NCI-H69 (cell line): ENCODE measurements around the gene SINHCAF.
"Not testable (repeated sequence)": the region's sequence is repeated elsewhere in the genome, so short reads cannot be mapped to it uniquely, and the experiment has no call there.

Experiments
- DNase-seq: peaks from one replicate; lab custom pipeline; 2025; lab: John Stamatoyannopoulos, UW

Gene SINHCAF

DNA sequence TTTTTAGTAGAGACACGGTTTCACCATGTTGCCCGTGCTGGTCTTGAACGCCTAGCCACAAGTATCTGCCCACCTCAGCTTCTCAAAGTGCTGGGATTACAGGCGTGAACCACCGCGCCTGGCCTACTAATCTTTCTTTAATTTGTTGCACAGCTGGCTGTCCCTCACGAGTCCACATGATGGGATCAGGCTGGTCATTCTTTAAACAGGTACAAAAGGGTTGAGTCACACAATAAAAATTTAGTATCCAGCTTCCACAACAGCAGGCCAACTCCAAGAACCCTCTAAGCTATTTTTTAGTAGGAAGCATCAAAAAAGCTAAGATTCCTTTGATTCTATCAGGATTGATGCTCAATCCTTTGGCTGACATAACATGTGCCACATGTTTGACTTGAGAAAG is 17.8 kb downstream of the SINHCAF start:
- DNase-seq: no peak

DNA sequence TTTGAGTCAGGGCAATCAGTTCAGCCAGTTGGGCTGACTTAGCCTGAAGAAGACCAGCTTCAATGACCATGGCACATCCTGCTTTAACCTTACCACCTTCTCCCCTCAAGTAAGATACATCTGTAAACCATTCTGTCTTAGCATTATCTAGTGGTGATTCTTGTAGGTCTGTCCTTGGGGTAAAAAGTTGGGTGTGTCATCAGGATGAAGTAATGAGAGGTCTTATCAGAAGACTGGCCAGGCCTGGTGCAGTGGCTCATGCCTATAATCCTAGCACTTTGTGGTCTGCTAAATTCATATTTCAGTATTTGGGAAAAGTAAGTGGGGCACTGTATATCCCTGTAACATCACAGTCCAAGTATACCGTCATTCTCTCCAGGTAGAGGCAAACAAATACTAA is 19.1 kb downstream of the SINHCAF start:
- no peak for DNase-seq

DNA sequence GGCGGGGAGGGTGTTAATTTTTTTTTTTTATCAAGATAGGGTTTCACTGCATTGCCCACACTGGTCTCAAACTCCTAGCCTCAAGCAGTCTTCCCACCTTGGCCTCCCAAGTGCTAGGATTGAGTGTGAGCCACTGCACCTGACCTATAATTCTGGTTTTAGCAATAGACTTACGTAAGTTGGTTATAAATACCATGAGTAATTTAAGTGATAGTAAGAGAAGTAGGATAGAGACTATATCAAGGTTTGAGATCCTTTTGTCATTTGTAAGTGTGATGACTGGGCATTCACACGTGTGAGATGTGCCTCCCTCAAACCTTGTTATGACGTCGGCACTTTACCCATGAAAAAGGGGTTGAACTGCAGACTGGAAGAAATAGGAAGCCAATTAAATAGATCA is 22.5 kb downstream of the SINHCAF start:
- no peak for DNase-seq

DNA sequence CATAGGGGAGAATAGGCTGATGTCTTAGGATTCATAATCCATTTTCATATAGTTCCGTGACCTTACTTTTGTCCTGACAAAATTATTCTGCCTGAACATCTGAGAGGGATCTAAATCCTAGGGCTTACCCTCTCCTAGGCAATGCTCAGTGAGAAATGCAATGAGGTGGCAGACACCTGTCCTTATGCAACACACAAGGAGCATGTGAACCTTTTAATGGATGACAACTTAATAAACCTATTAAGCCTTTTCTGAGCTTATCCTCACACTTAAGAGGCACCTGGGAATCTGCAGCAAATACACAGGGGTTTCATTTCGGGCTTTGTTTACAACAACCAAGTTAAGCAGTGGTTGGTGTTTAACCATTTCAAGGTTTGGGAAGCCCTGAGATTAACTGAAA is 24.6 kb downstream of the SINHCAF start:
- DNase-seq: no peak

DNA sequence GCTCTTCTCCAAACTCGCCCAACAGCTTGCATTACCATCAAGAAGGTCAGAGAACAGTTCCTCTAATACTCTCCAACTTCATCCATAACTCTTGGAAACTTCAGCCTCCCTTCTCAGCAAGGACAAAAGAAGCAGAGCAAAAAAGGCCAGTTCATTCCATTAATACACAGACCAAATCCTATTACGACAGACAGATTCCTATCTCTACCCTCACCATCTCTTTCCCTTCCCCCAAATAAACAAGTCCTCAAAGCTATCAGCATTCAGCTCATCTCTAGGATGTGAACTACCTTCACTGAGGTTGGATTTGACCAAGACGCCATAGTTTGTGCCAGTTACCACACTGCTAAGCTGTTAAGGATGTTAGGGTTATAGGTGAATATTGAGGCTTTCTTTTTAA is 25.2 kb downstream of the SINHCAF start:
- DNase-seq: no peak

DNA sequence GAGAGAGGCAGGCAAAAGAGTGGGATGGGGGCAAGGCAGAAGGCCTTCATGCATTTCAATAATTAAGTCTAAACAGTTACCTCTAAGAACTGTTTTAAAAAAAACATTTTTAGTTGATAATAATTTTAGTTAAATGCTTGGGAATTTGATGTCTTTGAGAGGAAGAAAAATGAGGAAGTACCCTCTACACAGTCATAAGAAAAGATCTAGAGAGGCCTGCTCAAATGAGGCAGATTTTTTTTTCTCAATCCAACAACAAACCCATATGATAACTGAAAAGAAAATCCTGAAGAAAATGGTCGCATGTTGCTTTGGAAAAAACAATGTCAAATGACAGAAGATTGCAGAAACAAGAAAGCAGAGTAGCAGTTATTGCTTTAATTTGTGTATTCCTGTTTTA is 25.6 kb downstream of the SINHCAF start:
- no peak for DNase-seq

DNA sequence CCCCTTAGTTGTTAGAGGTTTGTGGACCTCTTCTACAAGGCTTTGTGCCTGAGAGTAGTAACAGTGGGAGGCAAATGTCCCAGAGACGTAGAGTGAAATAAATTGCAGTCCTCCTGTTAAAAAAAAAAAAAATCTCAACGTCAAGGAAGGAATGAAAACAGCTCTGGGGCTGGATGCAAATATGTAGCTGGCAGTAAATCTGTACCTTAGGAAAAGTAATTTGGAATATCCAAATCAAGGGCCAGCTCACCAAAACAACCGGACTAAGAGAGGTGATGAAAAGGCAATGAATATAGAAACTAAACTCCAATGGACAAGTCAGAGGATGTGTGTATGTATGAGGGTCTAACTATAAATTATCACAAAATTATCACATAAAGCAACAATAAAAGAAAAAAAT is 27.0 kb downstream of the SINHCAF start:
- DNase-seq: no peak

DNA sequence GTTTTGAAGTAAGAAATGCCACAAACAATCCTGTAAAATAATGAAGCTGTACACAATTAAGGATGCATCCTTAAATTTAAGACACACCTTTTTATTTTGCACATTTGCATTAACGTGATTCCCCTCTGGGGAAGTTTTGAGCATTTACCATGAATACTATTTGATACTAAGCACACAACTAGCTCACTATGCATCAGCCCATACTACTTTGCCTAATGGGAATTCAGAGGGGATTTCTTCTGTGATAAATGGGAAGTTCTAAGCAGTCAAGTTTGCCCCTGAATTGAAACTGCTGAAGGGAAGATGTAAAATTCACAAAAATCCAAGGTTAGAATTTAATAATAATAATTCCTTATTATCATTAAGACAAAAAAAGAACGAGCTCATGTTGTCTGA is 27.4 kb downstream of the SINHCAF start:
- no peak for DNase-seq

DNA sequence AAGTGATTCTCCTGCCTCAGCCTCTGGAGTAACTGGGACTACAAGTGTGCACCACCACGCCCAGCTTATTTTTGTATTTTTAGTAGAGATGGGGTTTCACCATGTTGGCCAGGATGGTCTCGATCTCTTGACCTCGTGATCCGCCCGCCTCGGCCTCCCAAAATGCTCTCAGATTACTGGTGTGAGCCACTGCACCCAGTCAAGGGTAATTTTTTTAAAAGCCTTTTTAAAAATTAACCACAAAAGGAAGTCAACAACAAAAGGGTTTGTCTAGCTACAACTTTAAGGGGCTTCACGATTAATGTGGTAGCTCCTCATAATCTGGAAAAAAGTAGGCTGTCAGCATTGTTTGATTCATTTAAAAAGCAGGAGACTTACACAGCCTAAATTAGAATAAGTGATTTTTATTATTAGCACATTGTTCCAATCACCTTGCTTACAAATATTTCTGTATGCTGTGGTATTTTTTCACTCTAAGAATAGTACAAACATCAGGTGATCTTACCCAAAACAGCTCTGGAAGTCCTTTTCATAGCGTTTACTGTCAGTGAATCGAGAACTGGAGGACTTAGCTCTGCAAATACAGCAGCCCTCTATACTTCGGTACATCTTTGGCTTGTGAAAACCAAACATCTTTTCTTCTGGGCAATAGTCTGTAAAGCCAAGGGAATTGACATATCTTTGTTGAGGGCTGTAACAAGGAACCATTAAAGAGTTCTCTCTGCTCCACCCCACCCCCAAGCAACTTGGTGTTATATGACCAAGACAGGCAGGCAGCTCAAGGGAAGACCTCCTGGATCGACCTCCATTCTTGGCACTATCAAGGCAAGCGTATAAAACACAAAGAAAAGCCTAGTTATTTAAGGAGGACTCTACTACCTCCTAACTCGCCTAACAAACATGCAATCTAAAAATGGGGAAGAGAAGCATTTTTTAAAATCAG is 28.1 kb downstream of the SINHCAF start:
- no peak for DNase-seq

DNA sequence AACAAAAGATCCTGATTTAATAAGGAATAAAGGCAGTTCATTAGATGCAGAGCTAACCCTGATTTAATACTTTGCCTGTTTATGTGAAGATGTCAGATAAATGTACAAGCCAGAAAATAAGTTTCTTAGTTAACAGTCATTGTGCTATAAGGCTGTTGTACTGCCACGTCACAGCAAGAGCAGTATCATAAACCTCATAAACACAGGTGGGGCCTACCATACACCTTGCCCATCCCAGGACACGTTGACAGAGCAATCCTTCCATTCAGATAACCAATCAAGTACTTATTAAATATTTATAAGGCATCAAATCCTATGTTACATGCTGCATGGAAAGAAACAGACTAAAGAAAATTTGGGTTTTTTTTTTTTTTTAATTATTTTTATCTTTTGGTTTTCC is 36.5 kb downstream of the SINHCAF start:
- DNase-seq: no peak

DNA sequence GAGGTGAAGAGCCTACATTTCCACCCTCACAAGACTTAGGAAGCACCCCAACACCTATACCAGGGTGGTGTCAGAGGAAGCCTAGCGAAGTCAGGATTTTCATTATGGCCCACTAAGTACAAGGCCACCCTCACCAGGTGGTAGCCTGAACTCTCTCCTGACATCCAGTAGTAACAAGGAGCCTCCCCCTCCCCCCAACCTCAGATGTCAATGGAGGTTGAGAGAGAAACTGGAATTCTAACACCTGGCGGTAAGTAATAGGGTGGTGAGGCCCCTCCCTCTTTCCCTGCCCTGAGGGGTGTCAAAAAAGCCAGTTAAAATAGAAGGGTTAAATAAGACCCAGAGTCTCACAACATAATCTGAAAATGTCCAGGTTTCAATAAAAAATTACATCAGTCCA is 37.6 kb downstream of the SINHCAF start:
- DNase-seq: peak; percentile 86

DNA sequence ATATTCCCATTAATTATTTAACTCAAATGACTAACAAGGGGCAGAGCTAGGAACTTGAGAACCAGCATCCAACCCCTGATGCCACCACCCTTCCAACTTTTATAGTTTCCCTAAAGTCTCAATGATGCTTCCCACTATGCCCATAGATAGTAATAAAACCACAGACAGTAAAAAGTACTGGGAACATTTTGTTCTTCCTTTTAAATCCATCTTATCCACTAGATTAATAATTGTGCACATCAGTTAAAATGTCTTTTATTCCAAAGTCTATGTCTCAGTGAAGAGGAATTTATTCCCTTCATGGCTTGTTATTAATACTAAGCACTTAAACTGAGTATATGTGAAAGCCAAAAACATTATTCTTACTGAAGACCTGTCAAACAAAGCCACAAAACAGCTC is 45.8 kb downstream of the SINHCAF start:
- DNase-seq: no peak

DNA sequence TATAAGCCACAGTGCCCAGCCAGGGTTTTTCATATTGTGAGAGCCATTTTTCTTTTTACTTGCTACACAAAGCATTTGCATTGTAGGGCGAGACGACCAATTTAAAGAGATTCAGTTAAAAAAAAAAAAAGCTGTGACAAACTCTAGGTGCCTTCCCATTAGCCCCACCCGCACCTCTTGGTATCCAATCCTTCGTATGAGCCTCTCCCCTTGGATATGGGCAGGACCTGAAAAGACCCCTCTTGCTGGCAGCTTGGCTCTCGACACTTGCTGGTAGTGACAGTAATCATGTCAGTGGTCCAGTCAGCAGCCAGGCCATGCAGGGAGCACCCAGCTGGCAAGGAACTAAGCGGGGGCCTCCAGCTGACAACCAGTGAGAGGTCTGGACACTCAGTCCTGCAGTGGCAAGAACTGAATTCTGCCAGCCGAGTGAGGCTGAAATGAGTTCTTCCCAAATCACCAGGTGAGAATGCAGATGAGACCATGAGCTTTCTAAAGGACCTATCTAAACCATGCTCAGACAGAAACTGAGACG is 46.5 kb downstream of the SINHCAF start:
- DNase-seq: no peak

DNA sequence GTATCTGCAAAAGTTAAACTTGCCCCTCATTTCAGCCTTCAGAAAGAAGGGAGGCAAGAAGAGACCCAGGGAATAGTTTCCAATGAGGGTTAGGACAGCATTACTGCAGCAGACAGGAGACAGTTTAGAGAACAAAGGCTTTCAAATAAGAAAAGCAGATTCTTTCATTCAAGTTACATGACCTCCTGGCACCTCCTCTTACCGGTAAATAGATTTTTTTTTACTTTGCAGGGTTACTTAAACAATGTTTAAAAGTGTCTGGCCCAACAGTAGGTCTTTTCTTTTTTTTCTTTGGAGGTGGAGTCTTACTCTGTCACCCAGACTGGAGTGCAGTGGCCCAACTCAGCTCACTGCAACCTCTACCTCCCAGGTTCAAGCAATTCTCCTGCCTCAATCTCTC is 47.1 kb downstream of the SINHCAF start:
- no peak for DNase-seq

DNA sequence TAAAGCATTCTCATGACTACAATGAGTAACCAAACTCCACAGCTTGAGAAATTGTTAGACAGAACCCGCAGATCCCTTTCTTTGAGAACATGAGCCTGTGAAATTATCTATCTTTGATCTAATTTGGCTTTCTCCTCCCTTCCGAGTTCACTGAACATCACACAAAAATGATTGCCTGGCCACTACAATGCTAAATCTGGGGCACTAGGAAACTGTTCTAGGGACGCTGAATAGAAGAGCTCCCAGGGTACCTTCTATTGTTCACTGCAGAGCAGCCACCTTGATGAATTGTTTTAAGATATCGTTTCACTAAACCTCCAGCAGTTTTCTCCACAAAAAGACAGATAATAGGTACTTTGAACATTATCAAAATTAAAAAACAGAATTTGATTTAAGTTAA is 47.5 kb downstream of the SINHCAF start:
- DNase-seq: no peak

DNA sequence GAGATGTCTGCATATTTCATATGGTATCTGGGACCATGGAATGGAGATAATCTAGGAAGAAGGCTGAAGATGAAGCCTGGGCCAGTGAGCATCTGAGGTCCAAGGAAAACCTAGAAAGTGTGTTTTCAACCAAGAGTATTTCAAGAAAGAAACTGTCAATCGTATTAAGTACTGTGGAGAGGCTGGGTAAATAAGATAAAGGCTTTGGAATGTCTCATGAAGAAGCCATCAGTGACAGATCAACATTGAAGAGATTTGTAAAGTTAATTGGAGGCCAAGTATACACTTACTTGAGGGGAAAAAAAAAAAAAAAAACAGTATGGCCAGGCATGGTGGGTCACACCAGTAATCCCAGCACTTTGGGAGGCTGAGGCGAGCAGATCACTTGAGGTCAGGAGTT is 48.9 kb downstream of the SINHCAF start:
- DNase-seq: no peak

DNA sequence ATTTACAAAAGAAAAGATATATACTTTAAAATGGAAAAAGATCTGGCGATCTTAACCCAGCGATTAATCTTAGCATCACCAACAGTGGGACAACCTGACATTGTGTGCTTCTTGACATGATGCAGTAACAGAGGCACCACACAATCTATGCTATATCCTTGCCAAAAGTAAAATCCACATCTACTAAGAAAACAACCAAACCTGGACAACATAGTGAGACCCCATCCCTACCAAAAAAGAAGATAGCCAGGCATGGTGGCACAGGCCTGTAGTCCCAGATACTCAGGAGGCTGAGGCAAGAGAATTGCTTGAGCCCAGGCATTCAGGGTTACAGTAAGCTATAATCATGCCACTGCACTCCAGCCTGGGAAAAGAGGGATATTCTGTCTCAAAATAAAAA is 50.5 kb downstream of the SINHCAF start:
- DNase-seq: no peak

DNA sequence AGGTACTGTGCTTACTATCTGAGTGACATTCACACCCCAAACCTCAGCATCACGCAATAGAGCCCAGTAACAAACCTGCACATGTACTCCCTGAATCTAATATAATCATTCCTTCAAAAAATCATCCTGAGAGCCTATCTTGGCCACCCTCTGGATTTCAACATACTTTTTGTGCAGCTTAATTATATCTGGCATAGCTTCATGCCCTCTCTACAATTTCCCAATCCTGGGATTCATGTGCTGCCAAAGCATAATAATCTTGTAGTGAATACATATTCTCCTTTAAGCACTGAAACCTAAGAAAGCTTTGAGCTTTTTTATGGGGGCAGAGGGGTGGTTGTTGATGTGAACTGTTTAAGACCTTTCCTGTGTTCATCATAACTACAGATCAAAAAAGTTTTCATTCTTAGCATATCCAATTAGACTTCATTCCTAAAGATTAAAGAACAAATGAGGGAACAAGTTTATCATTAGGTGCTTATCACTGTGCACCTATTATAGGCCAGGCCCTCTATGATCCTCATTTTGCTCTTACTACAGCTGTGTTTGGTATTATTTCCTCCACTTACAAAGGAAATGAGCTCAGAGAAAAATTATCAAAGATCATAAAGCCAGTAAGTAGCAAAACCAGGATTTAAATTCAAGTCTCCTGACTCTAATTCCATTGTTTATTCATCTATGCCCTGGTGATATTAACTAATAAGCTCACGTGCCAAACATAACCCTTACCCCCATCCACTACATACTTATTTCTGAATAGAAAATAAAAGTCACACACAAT is 51.2 kb downstream of the SINHCAF start:
- no peak for DNase-seq

DNA sequence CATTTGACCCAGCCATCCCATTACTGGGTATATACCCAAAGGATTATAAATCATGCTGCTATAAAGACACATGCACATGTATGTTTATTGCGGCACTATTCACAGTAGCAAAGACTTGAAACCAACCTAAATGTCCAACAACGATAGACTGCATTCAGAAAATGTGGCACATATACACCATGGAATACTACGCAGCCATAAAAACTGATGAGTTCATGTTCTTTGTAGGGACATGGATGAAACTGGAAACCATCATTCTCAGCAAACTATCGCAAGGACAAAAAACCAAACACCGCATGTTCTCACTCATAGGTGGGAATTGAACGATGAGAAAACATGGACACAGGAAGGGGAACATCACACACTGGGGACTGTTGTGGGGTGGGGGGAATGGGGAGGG is 52.2 kb downstream of the SINHCAF start:
- DNase-seq: not testable (repeated sequence)

DNA sequence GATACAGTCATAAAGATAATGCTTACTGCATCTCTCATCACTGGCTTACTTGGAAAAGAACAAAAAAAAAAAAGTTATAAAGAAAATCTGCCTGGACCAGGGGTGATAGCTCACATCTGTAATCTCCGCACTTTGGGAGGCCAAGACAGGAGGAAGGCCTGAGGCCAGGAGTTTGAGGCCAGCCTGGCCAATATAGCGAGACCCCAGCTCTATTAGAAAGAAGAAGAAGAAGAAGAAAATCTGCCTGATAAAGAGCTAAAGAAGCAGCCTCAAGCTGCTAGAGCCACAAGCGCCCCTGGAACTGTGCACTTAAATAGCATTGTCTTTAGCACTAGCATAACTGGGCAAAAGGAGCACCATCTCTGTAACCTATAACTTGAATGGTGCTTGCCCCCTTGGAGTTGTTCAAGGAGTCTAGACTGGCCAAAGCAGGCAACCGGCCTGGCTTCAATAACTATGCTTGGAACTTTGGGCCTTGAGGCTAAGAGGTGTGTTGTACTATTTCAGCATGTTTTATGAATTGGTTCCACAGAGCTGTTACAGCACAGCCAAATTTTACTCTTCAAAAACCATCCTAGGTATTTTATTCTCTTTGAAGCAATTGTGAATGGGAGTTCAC is 53.2 kb downstream of the SINHCAF start:
- peak; percentile 70 for DNase-seq

DNA sequence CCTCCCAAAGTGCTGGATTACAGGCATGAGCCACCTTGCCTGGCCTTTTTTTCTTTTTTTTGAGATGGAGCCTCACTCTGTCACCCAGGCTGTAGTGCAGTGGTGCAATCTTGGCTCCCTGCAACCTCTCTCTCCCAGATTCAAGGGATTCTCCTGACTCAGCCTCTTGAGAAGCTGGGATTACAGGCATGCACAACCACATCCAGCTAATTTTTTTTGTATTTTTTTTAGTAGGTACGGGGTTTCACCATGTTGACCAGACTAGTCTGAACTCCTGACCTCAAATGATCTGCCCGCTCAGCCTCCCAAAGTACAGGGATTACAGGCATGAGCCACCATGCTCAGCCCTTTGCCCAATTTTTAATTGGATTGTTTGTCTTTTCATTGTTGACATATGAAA is 58.0 kb downstream of the SINHCAF start:
- no peak for DNase-seq

DNA sequence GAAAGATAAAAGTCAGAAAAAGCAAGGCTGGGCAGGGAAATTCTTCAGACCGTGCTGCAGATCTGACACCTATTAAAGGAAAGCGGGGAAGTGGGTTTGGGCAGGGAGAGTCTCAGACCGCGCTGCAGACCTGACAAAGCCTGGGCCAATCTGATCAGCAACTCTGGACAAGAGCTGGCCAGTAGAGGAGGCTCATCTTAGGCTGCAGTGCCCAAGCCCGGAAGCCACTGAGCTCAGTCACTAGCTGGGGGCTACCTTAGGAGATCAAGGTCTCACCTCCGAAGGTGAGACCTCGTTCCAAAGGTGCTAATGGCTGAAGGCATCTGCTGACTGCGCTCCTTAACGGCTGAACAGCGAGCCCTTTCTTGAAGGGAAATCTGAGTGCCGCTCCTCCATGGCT is 60.2 kb downstream of the SINHCAF start:
- no peak for DNase-seq

DNA sequence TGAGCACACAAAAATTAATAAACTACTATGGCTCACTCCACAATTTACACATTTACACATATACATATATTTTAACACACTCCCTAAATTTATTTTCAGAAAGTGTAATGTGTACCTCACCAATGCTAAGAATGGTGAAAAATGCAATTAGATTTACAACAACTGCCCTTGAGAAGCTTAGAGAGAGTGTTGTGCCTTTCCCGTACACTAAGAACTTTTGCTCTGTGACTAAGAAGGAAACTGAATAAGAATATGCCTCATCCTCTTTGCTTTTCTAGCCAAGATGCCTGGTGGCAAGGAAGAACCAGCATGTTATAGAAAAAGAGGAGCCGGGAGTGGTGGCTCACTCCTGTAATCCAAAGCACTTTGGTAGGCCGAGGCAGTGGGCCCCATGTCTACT is 62.3 kb downstream of the SINHCAF start:
- DNase-seq: no peak
